K562 (cell line): ENCODE results near the gene ZBTB47.

Experiments
- CEBPB ChIP-seq: fragments of 450-650 bp; IDR thresholded peaks from 2 replicates; pipeline ENCODE4 v1.6.1; 2016; ENCODE audit warnings: missing genetic modification characterization, missing compliant biosample characterization
- CTCF ChIP-seq, 3 experiments: IDR thresholded peaks in 2 of 3; conservative IDR thresholded peaks in 1 of 3; 2 replicates each; pipeline ENCODE4 v1.5.1; 2011 to 2012; ENCODE audit warnings: low read length in 3 of 3, mild to moderate bottlenecking in 3 of 3, control low read depth in 2 of 3, improper control_type of control experiment in 1 of 3, inconsistent platforms in 1 of 3, low read depth in 1 of 3, mixed read lengths in 1 of 3, moderate library complexity in 1 of 3; ENCODE audit not compliant: insufficient read depth in 2 of 3
- SIRT6 ChIP-seq: IDR thresholded peaks from one replicate; pipeline ENCODE4 v1.6.1; 2012; ENCODE audit warnings: low read depth, mild to moderate bottlenecking, control low read depth, inconsistent platforms, low read length, moderate library complexity
- SREBF1 ChIP-seq: fragments of 150-350 bp; IDR thresholded peaks from 2 replicates; pipeline ENCODE4 v1.6.1; 2014; ENCODE audit warnings: antibody characterized with exemption, low read depth, low read length, borderline replicate concordance
- TEAD2 ChIP-seq: fragments of 450-650 bp; IDR thresholded peaks from 2 replicates; pipeline ENCODE4 v1.6.1; 2016; ENCODE audit warnings: missing genetic modification characterization, control low read depth, missing compliant biosample characterization
- YY1 ChIP-seq, 3 experiments: IDR thresholded peaks; 2 replicates each; pipeline ENCODE4 v1.6.1; 2011; ENCODE audit warnings: low read length in 2 of 3, mild to moderate bottlenecking in 2 of 3, moderate library complexity in 2 of 3, borderline replicate concordance in 1 of 3, control low read depth in 1 of 3, low read depth in 1 of 3; ENCODE audit not compliant: insufficient read depth in 3 of 3, insufficient replicate concordance in 2 of 3, control insufficient read depth in 1 of 3, insufficient read length in 1 of 3; ENCODE audit errors: extremely low read depth in 1 of 3

GRCh38 chr3:42672515-42672914 is 19.0 kb downstream of the ZBTB47 start:
- TF ChIP-seq SIRT6: no peak
- TF ChIP-seq TEAD2 (tag): no peak
- no peak for TF ChIP-seq CEBPB (tag)
- no peak for TF ChIP-seq CTCF (IDR thresholded peaks at IDR 0.05 in 2 of 3, conservative IDR thresholded peaks at IDR 0.05 in 1 of 3; ENCODE audit: insufficient read depth in 2 of 3, low read depth in 1 of 3, low read length in 3 of 3)
- TF ChIP-seq SREBF1: no peak
- no peak for TF ChIP-seq YY1 (IDR thresholded peaks at IDR 0.05; ENCODE audit: borderline replicate concordance in 1 of 3, control insufficient read depth in 1 of 3, extremely low read depth in 1 of 3, insufficient read depth in 3 of 3, insufficient read length in 1 of 3, insufficient replicate concordance in 2 of 3, low read depth in 1 of 3, low read length in 2 of 3)
